GM18511 (cell line): ENCODE results near the gene ATP11A.
A peak's percentile ranks its signal among the peaks of the same experiment; 100 is the strongest.
"Not testable (repeated sequence)": the region's sequence is repeated elsewhere in the genome, so short reads cannot be mapped to it uniquely, and the experiment has no call there.

Source experiments
- ATAC-seq: cut with Tn5 transposase; IDR thresholded peaks from one replicate; pipeline ENCODE4 v1.9.1; 2021; ENCODE audit warnings: mild to moderate bottlenecking, moderate library complexity; ENCODE audit not compliant: unreplicated experiment

The ATP11A gene

GRCh38 chr13:112790735-112791641, 101.2 kb downstream of the ATP11A start:
- no peak for ATAC-seq

- ATAC-seq: no peak
These were observed 102.0 kb downstream of the ATP11A start for GRCh38 chr13:112791663-112792440.

GRCh38 chr13:112792511-112792910, 102.7 kb downstream of the ATP11A start:
- ATAC-seq: no peak

- ATAC-seq: no peak
These were observed 104.0 kb downstream of the ATP11A start for GRCh38 chr13:112793545-112794445.

GRCh38 chr13:112795277-112795676, 105.4 kb downstream of the ATP11A start:
- ATAC-seq: no peak

- ATAC-seq: no peak
These were observed 106.5 kb downstream of the ATP11A start for GRCh38 chr13:112796190-112796915.

GRCh38 chr13:112799394-112799793, 109.6 kb downstream of the ATP11A start:
- no peak for ATAC-seq

- no peak for ATAC-seq
These were observed 110.2 kb downstream of the ATP11A start for GRCh38 chr13:112800057-112800456.

GRCh38 chr13:112800807-112801206, 111.0 kb downstream of the ATP11A start:
- not testable (repeated sequence) for ATAC-seq

- peak; percentile 67 for ATAC-seq
These were observed 113.0 kb downstream of the ATP11A start for GRCh38 chr13:112802802-112803195.

GRCh38 chr13:112803422-112803821, 113.6 kb downstream of the ATP11A start:
- ATAC-seq: peak; percentile 74

GRCh38 chr13:112804374-112804773, 114.5 kb downstream of the ATP11A start:
- no peak for ATAC-seq

GRCh38 chr13:112806739-112807652, 117.2 kb downstream of the ATP11A start:
- ATAC-seq: no peak

GRCh38 chr13:112807653-112808376, 118.0 kb downstream of the ATP11A start:
- no peak for ATAC-seq

GRCh38 chr13:112808377-112809140, 118.7 kb downstream of the ATP11A start:
- ATAC-seq: no peak

- ATAC-seq: no peak
These were observed 119.8 kb downstream of the ATP11A start for GRCh38 chr13:112809332-112810315.

GRCh38 chr13:112810608-112811007, 120.8 kb downstream of the ATP11A start:
- ATAC-seq: no peak
